Right lobe of liver (tissue), 6 donors: ENCODE results near the gene NT5DC1. TPM values are rescaled to one million over a fixed set of nuclear protein-coding genes. Genes with fewer than 3 reads are reported as not detected.
"Not testable (repeated sequence)": the region's sequence is repeated elsewhere in the genome, so short reads cannot be mapped to it uniquely, and the experiment has no call there.

Experiments used
- ATAC-seq, 4 donors: fragments of 200-7000 bp; cut with Tn5 transposase; one replicate each; pipeline ENCODE4 v1.9.1; 2020; ENCODE audit warnings: mild to moderate bottlenecking in 4 of 4, moderate library complexity in 4 of 4
- DNase-seq, 3 donors: peaks; one replicate each; pipeline ENCODE4 v3.0.0-alpha.2; 2020
- H3K27ac ChIP-seq, 3 donors: fragments of 200-600 bp; one replicate each; pipeline ENCODE4 v1.8.0; 2022
- H3K27me3 ChIP-seq, 2 donors: fragments of 200-600 bp; one replicate each; pipeline ENCODE4 v1.8.0; 2022
- H3K36me3 ChIP-seq, 4 donors: fragments of 200-600 bp; sonication (generic) in 1 of 4; one replicate each; pipeline versions ENCODE4 v1.5.1 to v1.8.0; 2017 to 2022; ENCODE audit warnings: control low read depth in 1 of 4
- H3K4me1 ChIP-seq, 4 donors: fragments of 200-600 bp; sonication (generic) in 1 of 4; one replicate each; pipeline versions ENCODE4 v1.5.1 to v1.8.0; 2017 to 2022; ENCODE audit warnings: control low read depth in 1 of 4
- H3K4me3 ChIP-seq, 3 donors: fragments of 200-600 bp; one replicate each; pipeline ENCODE4 v1.8.0; 2022
- H3K9me3 ChIP-seq, 4 donors: fragments of 200-600 bp; sonication (generic) in 1 of 4; one replicate each; pipeline versions ENCODE4 v1.5.1 to v1.8.0; 2017 to 2022; ENCODE audit warnings: control low read depth in 1 of 4
- CTCF ChIP-seq, 4 donors: fragments of 200-600 bp in 3 of 4; fragments of 450-650 bp in 1 of 4; IDR thresholded peaks; one replicate each; pipeline versions ENCODE4 v1.5.1 to v1.8.0; 2016 to 2022; ENCODE audit warnings: antibody characterized with exemption in 4 of 4, mild to moderate bottlenecking in 2 of 4
- POLR2A ChIP-seq: fragments of 450-650 bp; IDR thresholded peaks from one replicate; pipeline ENCODE4 v1.6.1; 2017; ENCODE audit warnings: antibody characterized with exemption, mild to moderate bottlenecking
- WGBS: methylation state at CpG from one replicate; pipeline ENCODE4 v1.1.6; 2018; ENCODE audit warnings: low coverage, low lambda C conversion rate; ENCODE audit not compliant: insufficient coverage; ENCODE audit errors: missing lambda C conversion rate; 5-methylcytosine and 5-hydroxymethylcytosine counted together
- intact Hi-C, 2 donors: fragments of 100-400 bp; cut with DNase I; formaldehyde crosslinking; loops; one replicate each; pipeline versions ENCODE4 v1.11.2 to v1.14.1; 2022
- total RNA-seq, 6 experiments: library from RNA; depleted of rRNA in 2 of 6; stranded (reverse); fragments of >200 nt in 2 of 6; fragmentation: NEBNext Ultra II Directional in 3 of 6; extraction: Animal tissue kit (Norgen Biotek cat#: 25700) in 3 of 6; gene quantifications; one replicate each; pipeline versions ENCODE4 v1.1.0 to v1.2.4, GENCODE V29; 2016 to 2023
- donor health status: DM: no; HTN: yes; CAD: no.
- donor health status: DM: no; HTN: no; CAD: no.
- donor health status: DM: no; HTN: no; CAD: no.
- donor health status: DM: no; HTN: yes; CAD: no.
- donor health status: DM: no; HTN: yes; CAD: no.

NT5DC1 gene
- total RNA-seq, 6 experiments from 2014 or later = 8.5 to 49.1 (median 34.8) TPM

- no peak for TF ChIP-seq POLR2A
- TF ChIP-seq CTCF (IDR thresholded peaks at IDR 0.05) = no peak
- intact Hi-C loops = no loop called here
- Histone ChIP-seq H3K27ac (no peak overlapping the region), H3K4me3 (no peak overlapping the region), H3K9me3 (no peaks in the 10 kb centered on the region), H3K36me3 (no peaks in the 10 kb centered on the region), H3K4me1 (peaks cover 0 to 6% (median 0%) of the 10 kb centered on the region in 4 donors), H3K27me3 (no peaks in the 10 kb centered on the region)
- ATAC-seq = peak; percentile 34 to 81 (median 38)
- 0% methylated on average over 1 of the region's 2 CpGs for WGBS
- DNase-seq = no peak
Observed at GRCh38 chr6:116084284-116084683, 16.4 kb upstream of the NT5DC1 start.

- WGBS = 58% methylated on average over 4 of the region's 4 CpGs
- Histone ChIP-seq H3K27me3 (no peaks in the 10 kb centered on the region), H3K9me3 (no peaks in the 10 kb centered on the region), H3K36me3 (no peaks in the 10 kb centered on the region), H3K4me1 (peaks cover 0 to 6% (median 0%) of the 10 kb centered on the region in 4 donors), H3K4me3 (no peak overlapping the region), H3K27ac (no peak overlapping the region)
- intact Hi-C loops = no loop called here
- TF ChIP-seq POLR2A (no peak), CTCF (IDR thresholded peaks at IDR 0.05) (no peak)
- DNase-seq (no peak), ATAC-seq (peak in 1 of 4 donors; percentile 50)
Observed at GRCh38 chr6:116087437-116088027, 13.1 kb upstream of the NT5DC1 start.

DNA sequence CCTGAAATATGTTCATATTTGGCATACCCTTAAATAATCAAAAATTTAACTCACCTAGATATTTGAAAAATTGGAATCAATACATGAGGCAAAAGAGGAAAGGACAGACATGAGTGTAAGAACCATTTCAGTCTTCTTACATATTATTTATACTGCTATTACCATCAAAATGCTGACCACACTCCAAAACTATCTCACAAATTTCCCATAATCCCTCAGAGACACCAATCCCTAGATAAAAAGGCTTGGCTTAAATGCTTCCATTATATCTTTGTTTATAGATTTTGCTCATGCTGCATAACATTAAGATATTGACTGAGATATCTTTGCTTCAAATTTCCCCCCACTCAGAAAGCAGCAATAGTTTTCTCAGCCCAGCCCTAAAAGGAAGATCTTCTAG, 11.7 kb upstream of the NT5DC1 start:
- no peak overlapping the region for H3K27ac ChIP-seq
- DNase-seq (no peak), ATAC-seq (no peak)
- H3K27me3 ChIP-seq = no peaks in the 10 kb centered on the region
- peaks cover 0 to 1% (median 0%) of the 10 kb centered on the region in 4 donors for H3K4me1 ChIP-seq
- no peaks in the 10 kb centered on the region for H3K9me3 ChIP-seq
- TF ChIP-seq POLR2A (no peak), CTCF (IDR thresholded peaks at IDR 0.05) (no peak)
- intact Hi-C loops = no loop called here
- H3K4me3 ChIP-seq = no peak overlapping the region
- H3K36me3 ChIP-seq = no peaks in the 10 kb centered on the region

DNA sequence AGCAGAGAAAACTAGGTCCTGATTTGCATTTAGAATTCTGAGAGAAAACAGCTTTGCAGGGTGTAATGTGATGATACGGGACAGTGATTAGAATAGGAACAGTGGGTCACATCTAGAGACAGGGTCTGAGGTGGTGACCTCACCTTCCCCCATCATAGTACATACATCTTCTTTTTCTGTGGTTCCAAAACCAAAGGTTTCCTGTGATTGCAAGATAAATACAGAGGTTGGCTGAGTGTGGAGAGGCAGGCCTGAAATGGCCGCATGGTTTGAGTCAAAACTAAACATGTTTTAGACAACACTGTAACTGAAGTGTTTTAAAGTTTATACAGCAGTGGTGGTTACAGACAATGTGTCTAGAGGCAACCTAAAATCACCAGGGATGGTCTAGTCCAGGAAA, 10.4 kb upstream of the NT5DC1 start:
- WGBS = 76% methylated on average over 2 of the region's 2 CpGs
- H3K4me3 ChIP-seq = no peak overlapping the region
- ATAC-seq (no peak), DNase-seq (no peak)
- no peak for TF ChIP-seq POLR2A
- TF ChIP-seq CTCF (IDR thresholded peaks at IDR 0.05) = no peak
- H3K4me1 ChIP-seq = peaks cover 0 to 15% (median 5%) of the 10 kb centered on the region in 4 donors
- no peaks in the 10 kb centered on the region for H3K9me3 ChIP-seq
- H3K36me3 ChIP-seq = no peaks in the 10 kb centered on the region
- no peak overlapping the region for H3K27ac ChIP-seq
- H3K27me3 ChIP-seq = no peaks in the 10 kb centered on the region
- intact Hi-C loops = no loop called here

DNA sequence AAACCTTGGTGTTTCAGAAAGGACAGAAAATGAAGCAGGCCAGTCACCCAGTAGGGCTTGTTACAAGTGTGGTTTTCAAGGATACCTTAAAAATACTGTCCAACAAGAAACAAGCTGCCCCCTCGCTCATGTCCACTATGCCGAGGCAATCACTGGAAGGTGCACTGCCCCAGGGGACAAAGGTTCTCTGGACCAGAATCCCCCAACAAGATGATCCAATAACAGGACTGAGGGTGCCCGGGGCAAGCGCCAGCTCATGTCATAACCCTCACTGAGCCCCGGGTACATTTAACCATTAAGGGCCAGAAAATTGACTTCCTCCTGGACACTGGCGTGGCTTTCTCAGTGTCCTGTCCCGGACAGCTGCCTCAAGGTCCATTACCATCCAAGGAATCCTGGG, 6.6 kb upstream of the NT5DC1 start:
- H3K4me1 ChIP-seq = peaks cover 0 to 19% (median 9%) of the 10 kb centered on the region in 4 donors
- H3K27me3 ChIP-seq = no peaks in the 10 kb centered on the region
- intact Hi-C loops = no loop called here
- peak overlapping the region in 1 of 3 donors; percentile 22 for H3K4me3 ChIP-seq
- H3K36me3 ChIP-seq = no peaks in the 10 kb centered on the region
- TF ChIP-seq CTCF (IDR thresholded peaks at IDR 0.05) (no peak), POLR2A (no peak)
- H3K9me3 ChIP-seq = no peaks in the 10 kb centered on the region
- peak overlapping the region in 2 of 3 donors; percentile 24 to 48 for H3K27ac ChIP-seq
- 20% methylated on average over 4 of the region's 7 CpGs for WGBS
- DNase-seq (peak; percentile 33 to 89 (median 78)), ATAC-seq (peak; percentile 49 to 74 (median 62))

- H3K27ac ChIP-seq, DNase-seq, H3K4me3 ChIP-seq, H3K36me3 ChIP-seq, H3K9me3 ChIP-seq, H3K27me3 ChIP-seq, ATAC-seq: not testable (repeated sequence)
- 86% methylated on average over 4 of the region's 9 CpGs for WGBS
- peaks cover 3 to 28% (median 13%) of the 10 kb centered on the region in 4 donors for H3K4me1 ChIP-seq
- intact Hi-C loops = loop anchor here in 1 of 2 donors (5.0 kb wide), 1 partner anchor 84 kb away; no protein-coding TSS in a partner anchor
Observed at GRCh38 chr6:116096048-116096759, 4.4 kb upstream of the NT5DC1 start.
